ENCODE measurements around the gene SERPINA5.

The SERPINA5 gene

DNA sequence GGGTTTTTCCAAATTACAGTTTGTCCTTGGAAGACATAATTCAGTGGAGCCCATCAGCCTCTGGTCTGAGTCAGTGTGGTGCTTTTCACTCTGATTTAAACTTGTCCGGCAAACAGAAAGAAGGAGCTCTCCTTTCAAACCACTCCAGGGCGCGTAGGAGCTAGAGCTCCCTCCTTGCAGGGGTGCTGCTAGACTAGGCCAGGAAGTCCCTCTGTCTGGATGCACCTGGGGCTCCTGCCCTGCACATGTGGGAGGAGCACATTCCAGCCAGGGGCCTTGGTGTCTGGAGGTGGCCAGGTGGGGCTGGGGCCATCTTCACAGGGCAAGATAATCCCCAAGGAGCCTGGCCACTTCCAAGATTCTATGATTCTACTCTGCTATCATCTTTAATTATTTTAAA lies 34.0 kb downstream of the SERPINA5 start:
- H3F3A ChIP-seq (ENCODE audit: insufficient read depth, low read length) = no peaks in the 10 kb centered on the region
- no peaks in the 10 kb centered on the region for H4K20me1 ChIP-seq (ENCODE audit: insufficient read depth, low read length)
- H3K27ac ChIP-seq (ENCODE audit: low read length) = no peak overlapping the region
- no peak for DNase-seq
- no peaks in the 10 kb centered on the region for H3K36me3 ChIP-seq (replicated peaks; ENCODE audit: insufficient read depth, low read length)
- no peak overlapping the region for H3K4me3 ChIP-seq (ENCODE audit: low read length)
- no peak overlapping the region for H2AFZ ChIP-seq (ENCODE audit: low read length)
- H3K9ac ChIP-seq (ENCODE audit: low read length) = no peak overlapping the region
- H3K4me1 ChIP-seq (ENCODE audit: low read length) = no peaks in the 10 kb centered on the region
- no peaks in the 10 kb centered on the region for H3K9me2 ChIP-seq (replicated peaks; ENCODE audit: insufficient read depth, low read length)
- H3K79me2 ChIP-seq (ENCODE audit: low read length) = no peaks in the 10 kb centered on the region
- no peaks in the 10 kb centered on the region for H3K9me3 ChIP-seq (replicated peaks; ENCODE audit: insufficient read depth, low read length)
- H3K4me2 ChIP-seq (ENCODE audit: low read depth, low read length) = no peak overlapping the region
- TF ChIP-seq EZH2phosphoT487 (IDR thresholded peaks at IDR 0.05; ENCODE audit: low read length) (no peak), EZH2 (optimal IDR thresholded peaks at IDR 0.05; ENCODE audit: low read depth, low read length) (no peak)
- TF ChIP-seq, protein P1, sequence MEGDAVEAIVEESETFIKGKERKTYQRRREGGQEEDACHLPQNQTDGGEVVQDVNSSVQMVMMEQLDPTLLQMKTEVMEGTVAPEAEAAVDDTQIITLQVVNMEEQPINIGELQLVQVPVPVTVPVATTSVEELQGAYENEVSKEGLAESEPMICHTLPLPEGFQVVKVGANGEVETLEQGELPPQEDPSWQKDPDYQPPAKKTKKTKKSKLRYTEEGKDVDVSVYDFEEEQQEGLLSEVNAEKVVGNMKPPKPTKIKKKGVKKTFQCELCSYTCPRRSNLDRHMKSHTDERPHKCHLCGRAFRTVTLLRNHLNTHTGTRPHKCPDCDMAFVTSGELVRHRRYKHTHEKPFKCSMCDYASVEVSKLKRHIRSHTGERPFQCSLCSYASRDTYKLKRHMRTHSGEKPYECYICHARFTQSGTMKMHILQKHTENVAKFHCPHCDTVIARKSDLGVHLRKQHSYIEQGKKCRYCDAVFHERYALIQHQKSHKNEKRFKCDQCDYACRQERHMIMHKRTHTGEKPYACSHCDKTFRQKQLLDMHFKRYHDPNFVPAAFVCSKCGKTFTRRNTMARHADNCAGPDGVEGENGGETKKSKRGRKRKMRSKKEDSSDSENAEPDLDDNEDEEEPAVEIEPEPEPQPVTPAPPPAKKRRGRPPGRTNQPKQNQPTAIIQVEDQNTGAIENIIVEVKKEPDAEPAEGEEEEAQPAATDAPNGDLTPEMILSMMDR (IDR thresholded peaks at IDR 0.05; ENCODE audit: low read length) = no peak
- no peaks in the 10 kb centered on the region for H3K27me3 ChIP-seq (replicated peaks; ENCODE audit: insufficient read depth, low read length)

DNA sequence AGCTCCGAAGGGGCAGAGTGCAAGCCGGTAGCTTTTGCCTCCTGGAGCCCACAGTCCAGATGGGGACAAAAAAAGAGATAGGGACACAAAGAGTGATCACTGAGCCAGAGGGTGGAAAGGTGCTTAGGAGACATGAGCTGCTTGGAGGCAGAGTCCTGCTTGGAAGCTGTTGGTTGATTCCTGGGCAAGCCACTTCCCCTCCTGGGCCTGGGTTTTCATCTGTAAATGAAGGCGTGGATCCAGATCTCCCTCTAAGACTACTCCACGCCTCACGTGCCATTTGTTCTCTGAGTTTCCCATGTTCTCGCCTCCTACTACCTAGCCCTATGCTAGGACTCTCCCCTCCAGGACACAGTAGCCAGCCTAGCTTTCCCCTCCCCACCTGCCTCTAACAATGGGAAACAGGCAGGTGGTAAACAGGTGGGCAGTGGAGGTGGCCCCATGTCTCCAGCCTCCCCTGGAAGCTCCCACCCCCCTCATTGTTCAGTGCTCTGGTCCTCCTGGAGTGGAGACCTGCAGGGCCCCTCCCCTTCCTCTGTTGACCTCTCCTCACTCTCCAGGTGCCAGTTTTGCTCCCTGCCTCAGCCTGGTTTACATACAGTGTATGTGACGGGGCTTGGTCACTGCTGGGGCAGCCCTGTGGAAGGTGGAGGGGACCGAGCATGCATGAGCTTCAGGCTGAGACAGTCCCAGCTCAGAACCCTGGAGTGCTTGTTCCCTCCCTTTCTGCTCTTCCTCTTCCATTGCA lies 34.8 kb downstream of the SERPINA5 start:
- H3K4me3 ChIP-seq (ENCODE audit: low read length) = no peak overlapping the region
- H3K9me3 ChIP-seq (replicated peaks; ENCODE audit: insufficient read depth, low read length) = no peaks in the 10 kb centered on the region
- H3K9me2 ChIP-seq (replicated peaks; ENCODE audit: insufficient read depth, low read length) = no peaks in the 10 kb centered on the region
- H3K4me2 ChIP-seq (ENCODE audit: low read depth, low read length) = no peak overlapping the region
- no peaks in the 10 kb centered on the region for H3F3A ChIP-seq (ENCODE audit: insufficient read depth, low read length)
- H3K4me1 ChIP-seq (ENCODE audit: low read length) = no peaks in the 10 kb centered on the region
- H3K36me3 ChIP-seq (replicated peaks; ENCODE audit: insufficient read depth, low read length) = no peaks in the 10 kb centered on the region
- H3K27me3 ChIP-seq (replicated peaks; ENCODE audit: insufficient read depth, low read length) = no peaks in the 10 kb centered on the region
- DNase-seq = no peak
- H4K20me1 ChIP-seq (ENCODE audit: insufficient read depth, low read length) = no peaks in the 10 kb centered on the region
- H3K27ac ChIP-seq (ENCODE audit: low read length) = no peak overlapping the region
- no peak overlapping the region for H3K9ac ChIP-seq (ENCODE audit: low read length)
- no peak overlapping the region for H2AFZ ChIP-seq (ENCODE audit: low read length)
- TF ChIP-seq, protein P1 (IDR thresholded peaks at IDR 0.05; ENCODE audit: low read length) = no peak
- TF ChIP-seq EZH2phosphoT487 (IDR thresholded peaks at IDR 0.05; ENCODE audit: low read length) = no peak
- TF ChIP-seq EZH2 (optimal IDR thresholded peaks at IDR 0.05; ENCODE audit: low read depth, low read length) = no peak
- no peaks in the 10 kb centered on the region for H3K79me2 ChIP-seq (ENCODE audit: low read length)

DNA sequence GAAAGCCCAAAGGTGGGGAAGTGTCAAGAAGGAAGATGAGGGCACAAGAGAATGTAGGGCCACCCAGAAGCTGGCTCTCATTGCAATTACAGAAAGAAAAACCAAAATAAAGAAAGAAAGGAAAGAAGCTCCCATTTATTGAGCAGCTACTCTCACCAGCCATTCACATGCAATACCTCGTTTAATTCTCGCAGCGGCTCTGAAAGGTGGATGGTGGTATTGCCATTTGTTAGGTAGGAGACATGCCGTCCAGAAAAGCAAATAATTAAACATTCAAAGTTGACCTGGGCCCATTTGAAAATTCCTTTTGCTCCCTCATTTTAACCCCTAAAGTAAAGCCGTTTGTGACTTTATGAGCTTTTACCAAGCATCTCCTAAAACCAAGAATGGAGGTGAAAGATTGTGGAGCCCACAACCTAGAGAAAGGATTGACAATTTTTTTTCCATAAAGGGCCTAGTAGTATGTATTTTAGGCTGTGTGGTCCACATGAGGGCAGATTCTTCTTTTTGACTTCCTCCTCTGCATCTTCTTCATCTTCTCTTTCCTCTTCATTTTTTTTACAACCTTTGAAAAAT lies 36.2 kb downstream of the SERPINA5 start:
- H3K4me1 ChIP-seq (ENCODE audit: low read length) = no peaks in the 10 kb centered on the region
- H3K9me3 ChIP-seq (replicated peaks; ENCODE audit: insufficient read depth, low read length) = no peaks in the 10 kb centered on the region
- H3K79me2 ChIP-seq (ENCODE audit: low read length) = no peaks in the 10 kb centered on the region
- no peak overlapping the region for H2AFZ ChIP-seq (ENCODE audit: low read length)
- H3K9ac ChIP-seq (ENCODE audit: low read length) = no peak overlapping the region
- no peaks in the 10 kb centered on the region for H3K9me2 ChIP-seq (replicated peaks; ENCODE audit: insufficient read depth, low read length)
- no peak overlapping the region for H3K4me3 ChIP-seq (ENCODE audit: low read length)
- H3K27ac ChIP-seq (ENCODE audit: low read length) = no peak overlapping the region
- no peak overlapping the region for H3K4me2 ChIP-seq (ENCODE audit: low read depth, low read length)
- no peak for DNase-seq
- TF ChIP-seq, protein P1 (IDR thresholded peaks at IDR 0.05; ENCODE audit: low read length) = no peak
- TF ChIP-seq EZH2phosphoT487 (IDR thresholded peaks at IDR 0.05; ENCODE audit: low read length) = no peak
- no peak for TF ChIP-seq EZH2 (optimal IDR thresholded peaks at IDR 0.05; ENCODE audit: low read depth, low read length)
- no peaks in the 10 kb centered on the region for H3F3A ChIP-seq (ENCODE audit: insufficient read depth, low read length)
- no peaks in the 10 kb centered on the region for H3K27me3 ChIP-seq (replicated peaks; ENCODE audit: insufficient read depth, low read length)
- H3K36me3 ChIP-seq (replicated peaks; ENCODE audit: insufficient read depth, low read length) = no peaks in the 10 kb centered on the region
- H4K20me1 ChIP-seq (ENCODE audit: insufficient read depth, low read length) = no peaks in the 10 kb centered on the region
